CD4-positive, alpha-beta T cell treated with Interferon gamma for 1 hour (primary cell): ENCODE measurements around the gene BIRC2.
A peak's percentile ranks its signal among the peaks of the same experiment; 100 is the strongest.

Source experiments
- DNase-seq: peaks from one replicate; pipeline ENCODE4 v3.0.0-alpha.2; 2020

The BIRC2 gene

GRCh38 chr11:102375720-102376399 lies 28.8 kb downstream of the BIRC2 start:
- no peak for DNase-seq

GRCh38 chr11:102377891-102378290 lies 30.9 kb downstream of the BIRC2 start:
- DNase-seq = no peak

GRCh38 chr11:102378818-102379217 lies 31.8 kb downstream of the BIRC2 start:
- no peak for DNase-seq

GRCh38 chr11:102382384-102382783 lies 35.4 kb downstream of the BIRC2 start:
- no peak for DNase-seq

- no peak for DNase-seq
Observed at GRCh38 chr11:102383839-102384238, 36.8 kb downstream of the BIRC2 start.

GRCh38 chr11:102384419-102385079 lies 37.5 kb downstream of the BIRC2 start:
- DNase-seq = no peak

GRCh38 chr11:102385085-102386007 lies 38.3 kb downstream of the BIRC2 start:
- DNase-seq = no peak

GRCh38 chr11:102386136-102386734 lies 39.2 kb downstream of the BIRC2 start:
- no peak for DNase-seq

- DNase-seq = no peak
Observed at GRCh38 chr11:102387043-102387781, 40.2 kb downstream of the BIRC2 start.

GRCh38 chr11:102389253-102389652 lies 42.2 kb downstream of the BIRC2 start:
- no peak for DNase-seq

- peak; percentile 60 for DNase-seq
Observed at GRCh38 chr11:102390667-102391465, 43.9 kb downstream of the BIRC2 start.

- no peak for DNase-seq
Observed at GRCh38 chr11:102391549-102392237, 44.7 kb downstream of the BIRC2 start.

GRCh38 chr11:102393272-102393730 lies 46.3 kb downstream of the BIRC2 start:
- no peak for DNase-seq

GRCh38 chr11:102395720-102396393 lies 48.8 kb downstream of the BIRC2 start:
- no peak for DNase-seq

GRCh38 chr11:102396708-102397563 lies 49.9 kb downstream of the BIRC2 start:
- DNase-seq = no peak

- DNase-seq = no peak
Observed at GRCh38 chr11:102398297-102398696, 51.3 kb downstream of the BIRC2 start.

GRCh38 chr11:102399189-102399588 lies 52.2 kb downstream of the BIRC2 start:
- no peak for DNase-seq

- DNase-seq = no peak
Observed at GRCh38 chr11:102400603-102401002, 53.6 kb downstream of the BIRC2 start.

GRCh38 chr11:102401905-102402304 lies 54.9 kb downstream of the BIRC2 start:
- DNase-seq = no peak
